ENCODE measurements around the gene PPP1R12B.
A peak's percentile ranks its signal among the peaks of the same experiment; 100 is the strongest.
"Not testable (repeated sequence)": the region's sequence is repeated elsewhere in the genome, so short reads cannot be mapped to it uniquely, and the experiment has no call there.

The PPP1R12B gene

GRCh38 chr1:202521886-202522285 lies 173.4 kb downstream of the PPP1R12B start:
- DNase-seq = no peak

- not testable (repeated sequence) for DNase-seq
Observed at GRCh38 chr1:202526056-202526455, 177.6 kb downstream of the PPP1R12B start.

GRCh38 chr1:202528096-202528722 lies 179.7 kb downstream of the PPP1R12B start:
- DNase-seq = peak in 2 of 51 donors; percentile 23 to 44

- DNase-seq = not testable (repeated sequence)
Observed at GRCh38 chr1:202530686-202531085, 182.2 kb downstream of the PPP1R12B start.

GRCh38 chr1:202531472-202531811 lies 182.9 kb downstream of the PPP1R12B start:
- no peak for DNase-seq

- not testable (repeated sequence) for DNase-seq
Observed at GRCh38 chr1:202531812-202532616, 183.5 kb downstream of the PPP1R12B start.

- not testable (repeated sequence) for DNase-seq
Observed at GRCh38 chr1:202539166-202539574, 190.7 kb downstream of the PPP1R12B start.

GRCh38 chr1:202539583-202539982 lies 191.1 kb downstream of the PPP1R12B start:
- not testable (repeated sequence) for DNase-seq

GRCh38 chr1:202540014-202540413 lies 191.5 kb downstream of the PPP1R12B start:
- no peak for DNase-seq

- no peak for DNase-seq
Observed at GRCh38 chr1:202540448-202540847, 191.9 kb downstream of the PPP1R12B start.

- not testable (repeated sequence) for DNase-seq
Observed at GRCh38 chr1:202540858-202541257, 192.4 kb downstream of the PPP1R12B start.

GRCh38 chr1:202542415-202542814 lies 193.9 kb downstream of the PPP1R12B start:
- DNase-seq = not testable (repeated sequence)

GRCh38 chr1:202543537-202543936 lies 195.0 kb downstream of the PPP1R12B start:
- DNase-seq = not testable (repeated sequence)

- DNase-seq = not testable (repeated sequence)
Observed at GRCh38 chr1:202544766-202545449, 196.4 kb downstream of the PPP1R12B start.

GRCh38 chr1:202545647-202546303 lies 197.3 kb downstream of the PPP1R12B start:
- DNase-seq = not testable (repeated sequence)

- DNase-seq = not testable (repeated sequence)
Observed at GRCh38 chr1:202546377-202546776, 197.9 kb downstream of the PPP1R12B start.

- not testable (repeated sequence) for DNase-seq
Observed at GRCh38 chr1:202546796-202547195, 198.3 kb downstream of the PPP1R12B start.

GRCh38 chr1:202547215-202547614 lies 198.7 kb downstream of the PPP1R12B start:
- DNase-seq = no peak

GRCh38 chr1:202550088-202550487 lies 201.6 kb downstream of the PPP1R12B start:
- not testable (repeated sequence) for DNase-seq

GRCh38 chr1:202551683-202552082 lies 203.2 kb downstream of the PPP1R12B start:
- peak in 1 of 51 donors; percentile 5 for DNase-seq

- not testable (repeated sequence) for DNase-seq
Observed at GRCh38 chr1:202552615-202553014, 204.1 kb downstream of the PPP1R12B start.

GRCh38 chr1:202553078-202553477 lies 204.6 kb downstream of the PPP1R12B start:
- DNase-seq = not testable (repeated sequence)
